ENCODE measurements around the gene ADGRG6. TPM values are rescaled to one million over a fixed set of nuclear protein-coding genes. Genes with fewer than 3 reads are reported as not detected.

The ADGRG6 gene
- total and polyA plus RNA-seq, 10 of the 15 experiments (the other 5 are each of a cell fraction or from before 2014, with no cell fraction given) = 0.01 to 0.24 (median 0.13) TPM; not detected in 7

DNA sequence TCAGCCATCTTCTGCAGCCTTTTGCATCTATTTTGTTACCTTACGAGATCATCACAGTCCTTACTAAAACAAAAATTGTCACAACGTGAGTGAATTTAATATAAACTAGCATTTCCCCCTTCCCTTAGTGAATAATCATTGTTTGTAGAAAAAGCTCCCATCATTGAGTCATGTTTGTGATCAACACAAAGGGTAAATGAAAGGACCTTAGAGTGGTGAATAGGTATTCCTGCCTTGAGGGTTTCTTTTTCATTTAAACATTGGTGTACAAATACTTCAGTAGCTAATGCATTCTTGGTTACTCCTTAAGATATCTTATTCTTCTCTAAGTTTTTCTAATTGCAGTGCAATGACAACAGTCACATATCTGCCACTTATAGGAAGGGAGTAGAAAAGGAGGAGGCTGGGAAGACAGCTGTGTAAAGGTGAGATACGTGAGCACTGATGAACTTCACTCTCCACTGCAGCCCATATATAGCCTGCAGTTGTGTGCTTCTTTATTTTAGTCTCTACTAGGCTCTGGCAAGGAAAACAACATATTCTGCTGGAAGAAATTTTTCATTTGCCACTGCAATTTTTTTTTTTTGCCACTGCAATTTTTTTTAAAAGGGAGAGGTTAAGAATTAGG, 27.8 kb downstream of the ADGRG6 start:
- BruUV-seq (replicated peaks) = no TSS peak
- FAIRE-seq = no peak
- no peak overlapping the region for H3K27ac ChIP-seq (ENCODE audit: control insufficient read depth, insufficient read depth)
- POLR2A ChIA-PET = no interaction called here
- H3K4me2 ChIP-seq (ENCODE audit: control insufficient read depth, insufficient read depth) = no peak overlapping the region
- no peaks in the 10 kb centered on the region for H3K27me3 ChIP-seq (replicated peaks in 1 of 2; ENCODE audit: control insufficient read depth in 2 of 2, insufficient read depth in 2 of 2, low read length in 1 of 2)
- RAD21 ChIA-PET (ENCODE audit: unreplicated experiment) = no interaction called here
- H3K4me3 ChIP-seq = no peak overlapping the region
- no peak overlapping the region for H2AFZ ChIP-seq (ENCODE audit: control insufficient read depth, low read depth, low read length)
- CTCF ChIA-PET = interaction anchor here (1.4 kb wide), 1 partner anchor 11 kb away, joined by 5 read pairs; no protein-coding TSS in a partner anchor
- no peaks in the 10 kb centered on the region for H3K4me1 ChIP-seq (ENCODE audit: control insufficient read depth, insufficient read depth, low read length)
- H3K36me3 ChIP-seq (ENCODE audit: control insufficient read depth in 2 of 2, insufficient read depth in 2 of 2, low read length in 1 of 2) = no peaks in the 10 kb centered on the region
- intact Hi-C loops (cut with micrococcal nuclease; ENCODE audit: unreplicated experiment) = no loop called here
- no peak for ATAC-seq
- H4K20me1 ChIP-seq (ENCODE audit: control insufficient read depth, insufficient read depth) = no peaks in the 10 kb centered on the region
- no peaks in the 10 kb centered on the region for H3K9me3 ChIP-seq (replicated peaks; ENCODE audit: control insufficient read depth, insufficient read depth, low read length)
- SMC1A ChIA-PET (ENCODE audit: uncharacterized antibody, unreplicated experiment) = interaction anchor here (1.3 to 1.7 kb wide), 2 partner anchors 10 to 43 kb away, joined by 3 read pairs; no protein-coding TSS in a partner anchor
- DNase-seq (ENCODE audit: low read depth, low spot score) = no peak
- H3K9ac ChIP-seq (ENCODE audit: control insufficient read depth, insufficient read depth, low read length) = no peak overlapping the region
- in situ Hi-C loops (cut with MboI) = no loop called here
- H3K79me2 ChIP-seq (ENCODE audit: control insufficient read depth, insufficient read depth, low read length) = no peaks in the 10 kb centered on the region
- WGBS (ENCODE audit: insufficient coverage, insufficient replicate concordance, low lambda C conversion rate, missing lambda C conversion rate) = 42% methylated on average over 3 of the region's 3 CpGs
- TF ChIP-seq MTA2 (IDR thresholded peaks at IDR 0.05; ENCODE audit: low read depth) (no peak), CREB1 (IDR thresholded peaks at IDR 0.05; ENCODE audit: low read depth) (no peak), ASH2L (IDR thresholded peaks at IDR 0.05; ENCODE audit: borderline replicate concordance, low read depth) (no peak), SPI1 (IDR thresholded peaks at IDR 0.05; ENCODE audit: borderline replicate concordance, insufficient read depth, low read depth, low read length) (no peak), NR2C2 (IDR thresholded peaks at IDR 0.05; ENCODE audit: borderline replicate concordance, control insufficient read depth, insufficient read length, low read depth) (no peak), EP300 (IDR thresholded peaks at IDR 0.05; ENCODE audit: borderline replicate concordance in 1 of 2, control insufficient read depth in 1 of 2, low read depth in 2 of 2, low read length in 2 of 2) (no peak), HCFC1 (IDR thresholded peaks at IDR 0.05; ENCODE audit: low read length) (no peak), ESRRA (IDR thresholded peaks at IDR 0.05; ENCODE audit: low read length) (no peak)
